Measurements from ENCODE around the gene ATP8A2. TPM values are rescaled to one million over a fixed set of nuclear protein-coding genes. Genes with fewer than 3 reads are reported as not detected.

ATP8A2 gene
- total RNA-seq, 1 donor from 2014 or later, result 1.3 TPM

DNA sequence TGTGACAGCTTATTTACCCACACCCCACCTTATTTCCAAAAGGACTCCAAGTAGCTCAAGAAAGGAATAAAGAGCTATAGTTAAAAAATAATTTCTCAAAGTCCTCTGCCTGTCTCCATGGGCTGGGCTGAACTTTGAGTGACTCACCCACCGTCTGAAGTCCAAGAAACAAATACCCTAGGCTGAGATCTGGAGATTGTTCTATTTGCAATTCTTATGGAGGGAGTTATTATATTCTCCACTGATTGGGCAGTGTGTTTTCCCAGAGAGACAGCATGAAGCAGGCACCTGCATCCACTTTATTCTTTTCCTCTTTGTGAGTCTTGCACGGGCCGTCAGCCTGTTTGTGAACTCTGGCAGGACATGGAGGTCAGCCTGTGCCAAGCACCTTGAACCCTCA is 616.9 kb downstream of the ATP8A2 start:
- peak overlapping the region; percentile 24 for H3K27ac Mint-ChIP-seq (ENCODE audit: unreplicated experiment)
- peaks cover 9% of the 10 kb centered on the region for H3K4me1 Mint-ChIP-seq (ENCODE audit: low read depth, unreplicated experiment)
- H3K4me1 ChIP-seq (ENCODE audit: insufficient read depth, low read length), result peaks cover 4% of the 10 kb centered on the region

DNA sequence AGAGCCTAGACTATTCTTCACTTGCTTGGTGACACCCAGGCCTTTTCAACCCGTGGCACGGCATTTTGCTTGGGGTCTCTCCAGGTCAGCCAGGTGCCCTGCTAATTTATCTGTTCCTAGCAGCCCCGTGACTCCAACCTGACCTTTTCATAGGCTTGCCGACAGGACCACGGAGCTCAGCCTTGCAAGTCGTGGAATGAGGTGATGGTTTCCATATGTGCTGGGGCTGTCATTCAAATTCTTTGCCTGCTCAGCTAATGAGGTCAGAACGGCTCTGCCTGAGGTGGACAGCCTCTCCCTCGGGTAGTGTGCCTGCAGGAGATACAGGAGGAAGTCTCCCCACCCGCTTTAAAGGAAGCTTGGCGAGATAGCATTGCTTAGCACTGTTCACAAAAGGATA is 619.0 kb downstream of the ATP8A2 start:
- Mint-ChIP-seq H3K4me1 (ENCODE audit: low read depth, unreplicated experiment) (peaks cover 9% of the 10 kb centered on the region), H3K9me3 (ENCODE audit: unreplicated experiment) (peaks cover 8% of the 10 kb centered on the region), H3K27me3 (ENCODE audit: low read depth, unreplicated experiment) (no peaks in the 10 kb centered on the region), H3K4me3 (ENCODE audit: unreplicated experiment) (no peak overlapping the region), H3K36me3 (ENCODE audit: low read depth, unreplicated experiment) (no peaks in the 10 kb centered on the region), H3K27ac (ENCODE audit: unreplicated experiment) (no peak overlapping the region)
- Histone ChIP-seq H3K27me3 (ENCODE audit: insufficient read depth, low read length) (no peaks in the 10 kb centered on the region), H3K27ac (ENCODE audit: low read depth, low read length) (no peak overlapping the region), H4K20me1 (ENCODE audit: insufficient read depth, low read length) (no peaks in the 10 kb centered on the region), H3K4me2 (ENCODE audit: low read length) (no peak overlapping the region), H3K36me3 (ENCODE audit: insufficient read depth, low read length) (no peaks in the 10 kb centered on the region), H3K79me2 (ENCODE audit: insufficient read depth, low read length) (no peaks in the 10 kb centered on the region), H3K9me3 (ENCODE audit: insufficient read depth, low read depth, low read length) (no peaks in the 10 kb centered on the region), H3K4me1 (ENCODE audit: insufficient read depth, low read length) (peaks cover 4% of the 10 kb centered on the region), H3K4me3 (ENCODE audit: insufficient read depth, low read depth, low read length) (no peak overlapping the region), H3K9ac (ENCODE audit: low read length) (no peak overlapping the region), H2AFZ (ENCODE audit: low read depth, low read length) (no peak overlapping the region)
- DNase-seq (ENCODE audit: low read depth), result peak; percentile 31
- no peak for TF ChIP-seq EZH2 (IDR thresholded peaks at IDR 0.05; ENCODE audit: insufficient read depth, low read length)
- TF ChIP-seq, protein P1, sequence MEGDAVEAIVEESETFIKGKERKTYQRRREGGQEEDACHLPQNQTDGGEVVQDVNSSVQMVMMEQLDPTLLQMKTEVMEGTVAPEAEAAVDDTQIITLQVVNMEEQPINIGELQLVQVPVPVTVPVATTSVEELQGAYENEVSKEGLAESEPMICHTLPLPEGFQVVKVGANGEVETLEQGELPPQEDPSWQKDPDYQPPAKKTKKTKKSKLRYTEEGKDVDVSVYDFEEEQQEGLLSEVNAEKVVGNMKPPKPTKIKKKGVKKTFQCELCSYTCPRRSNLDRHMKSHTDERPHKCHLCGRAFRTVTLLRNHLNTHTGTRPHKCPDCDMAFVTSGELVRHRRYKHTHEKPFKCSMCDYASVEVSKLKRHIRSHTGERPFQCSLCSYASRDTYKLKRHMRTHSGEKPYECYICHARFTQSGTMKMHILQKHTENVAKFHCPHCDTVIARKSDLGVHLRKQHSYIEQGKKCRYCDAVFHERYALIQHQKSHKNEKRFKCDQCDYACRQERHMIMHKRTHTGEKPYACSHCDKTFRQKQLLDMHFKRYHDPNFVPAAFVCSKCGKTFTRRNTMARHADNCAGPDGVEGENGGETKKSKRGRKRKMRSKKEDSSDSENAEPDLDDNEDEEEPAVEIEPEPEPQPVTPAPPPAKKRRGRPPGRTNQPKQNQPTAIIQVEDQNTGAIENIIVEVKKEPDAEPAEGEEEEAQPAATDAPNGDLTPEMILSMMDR (IDR thresholded peaks at IDR 0.05; ENCODE audit: insufficient read depth, low read depth, low read length), result no peak
- no peak for FAIRE-seq

More for the DNA sequence above, 616.9 kb downstream of the ATP8A2 start:
- Histone ChIP-seq H3K79me2 (ENCODE audit: insufficient read depth, low read length) (no peaks in the 10 kb centered on the region), H3K4me3 (ENCODE audit: insufficient read depth, low read depth, low read length) (no peak overlapping the region), H3K27me3 (ENCODE audit: insufficient read depth, low read length) (no peaks in the 10 kb centered on the region), H3K9ac (ENCODE audit: low read length) (no peak overlapping the region), H3K27ac (ENCODE audit: low read depth, low read length) (no peak overlapping the region), H3K4me2 (ENCODE audit: low read length) (no peak overlapping the region), H3K36me3 (ENCODE audit: insufficient read depth, low read length) (no peaks in the 10 kb centered on the region), H4K20me1 (ENCODE audit: insufficient read depth, low read length) (no peaks in the 10 kb centered on the region), H2AFZ (ENCODE audit: low read depth, low read length) (no peak overlapping the region), H3K9me3 (ENCODE audit: insufficient read depth, low read depth, low read length) (no peaks in the 10 kb centered on the region)
- H3K9me3 Mint-ChIP-seq (ENCODE audit: unreplicated experiment), result peaks cover 2% of the 10 kb centered on the region
- FAIRE-seq, result no peak
- H3K27me3 Mint-ChIP-seq (ENCODE audit: low read depth, unreplicated experiment), result no peaks in the 10 kb centered on the region
- DNase-seq (ENCODE audit: low read depth), result peak; percentile 38
- H3K4me3 Mint-ChIP-seq (ENCODE audit: unreplicated experiment), result no peak overlapping the region
- H3K36me3 Mint-ChIP-seq (ENCODE audit: low read depth, unreplicated experiment), result no peaks in the 10 kb centered on the region
- TF ChIP-seq, protein P1 (IDR thresholded peaks at IDR 0.05; ENCODE audit: insufficient read depth, low read depth, low read length), result no peak
- TF ChIP-seq EZH2 (IDR thresholded peaks at IDR 0.05; ENCODE audit: insufficient read depth, low read length), result no peak

DNA sequence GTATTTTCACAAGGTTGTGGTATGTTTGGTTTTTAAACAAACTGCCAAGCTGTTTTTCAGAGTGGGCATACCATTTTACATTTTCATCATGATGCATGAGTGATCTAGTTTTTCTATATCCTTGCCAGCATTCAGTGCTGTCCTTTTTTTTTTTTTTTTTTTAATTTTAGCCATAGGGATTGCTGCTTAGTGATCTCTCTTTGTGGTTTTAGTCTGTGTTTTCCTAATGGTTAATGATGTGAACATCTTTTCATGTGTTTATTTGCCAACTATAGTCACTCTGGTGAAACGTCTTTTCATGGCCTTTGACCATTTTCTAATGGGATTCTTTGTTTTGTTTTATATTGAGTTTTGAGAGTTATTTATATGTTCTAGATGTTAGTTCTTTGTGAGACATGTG is 620.3 kb downstream of the ATP8A2 start:
- Histone ChIP-seq H4K20me1 (ENCODE audit: insufficient read depth, low read length) (no peaks in the 10 kb centered on the region), H3K27ac (ENCODE audit: low read depth, low read length) (no peak overlapping the region), H3K79me2 (ENCODE audit: insufficient read depth, low read length) (no peaks in the 10 kb centered on the region), H3K4me2 (ENCODE audit: low read length) (no peak overlapping the region), H3K27me3 (ENCODE audit: insufficient read depth, low read length) (no peaks in the 10 kb centered on the region), H3K9me3 (ENCODE audit: insufficient read depth, low read depth, low read length) (no peaks in the 10 kb centered on the region), H3K9ac (ENCODE audit: low read length) (no peak overlapping the region), H3K36me3 (ENCODE audit: insufficient read depth, low read length) (no peaks in the 10 kb centered on the region), H2AFZ (ENCODE audit: low read depth, low read length) (no peak overlapping the region), H3K4me1 (ENCODE audit: insufficient read depth, low read length) (peaks cover 4% of the 10 kb centered on the region), H3K4me3 (ENCODE audit: insufficient read depth, low read depth, low read length) (no peak overlapping the region)
- H3K4me3 Mint-ChIP-seq (ENCODE audit: unreplicated experiment), result no peak overlapping the region
- H3K36me3 Mint-ChIP-seq (ENCODE audit: low read depth, unreplicated experiment), result no peaks in the 10 kb centered on the region
- no peak overlapping the region for H3K27ac Mint-ChIP-seq (ENCODE audit: unreplicated experiment)
- no peak for TF ChIP-seq EZH2 (IDR thresholded peaks at IDR 0.05; ENCODE audit: insufficient read depth, low read length)
- TF ChIP-seq, protein P1 (IDR thresholded peaks at IDR 0.05; ENCODE audit: insufficient read depth, low read depth, low read length), result no peak
- peaks cover 8% of the 10 kb centered on the region for H3K9me3 Mint-ChIP-seq (ENCODE audit: unreplicated experiment)
- peaks cover 9% of the 10 kb centered on the region for H3K4me1 Mint-ChIP-seq (ENCODE audit: low read depth, unreplicated experiment)
- no peaks in the 10 kb centered on the region for H3K27me3 Mint-ChIP-seq (ENCODE audit: low read depth, unreplicated experiment)
- DNase-seq (ENCODE audit: low read depth), result peak; percentile 14
- no peak for FAIRE-seq

Measured in astrocyte (in vitro differentiated cells and primary cell).